HUES64 (cell line): ENCODE measurements around the gene PHLDB2.

Source experiments
- H3K27ac ChIP-seq: 2 replicates; pipeline ENCODE4 v1.7.0; 2013; ENCODE audit warnings: low read depth, low read length, inconsistent platforms
- H3K27me3 ChIP-seq: 2 replicates; pipeline ENCODE4 v1.6.1; 2013; ENCODE audit warnings: mild to moderate bottlenecking, low read length; ENCODE audit not compliant: insufficient read depth
- H3K36me3 ChIP-seq: 2 replicates; pipeline ENCODE4 v1.6.1; 2013; ENCODE audit warnings: mild to moderate bottlenecking, low read length; ENCODE audit not compliant: insufficient read depth
- H3K4me1 ChIP-seq: 2 replicates; pipeline ENCODE4 v1.6.1; 2013; ENCODE audit warnings: mild to moderate bottlenecking, low read length, moderate library complexity; ENCODE audit not compliant: insufficient read depth
- H3K4me3 ChIP-seq: 2 replicates; pipeline ENCODE4 v1.5.1; 2013; ENCODE audit warnings: mild to moderate bottlenecking, low read length, moderate library complexity
- H3K9ac ChIP-seq: 2 replicates; pipeline ENCODE4 v1.6.1; 2013; ENCODE audit warnings: mild to moderate bottlenecking, low read depth, low read length
- H3K9me3 ChIP-seq: 2 replicates; pipeline ENCODE4 v1.6.1; 2013; ENCODE audit warnings: low read depth, low read length; ENCODE audit not compliant: insufficient read depth
- WGBS: fragments of 150-250, 120-280 bp; methylation state at CpG from one replicate; pipeline ENCODE4 v1.1.7; 2013; ENCODE audit warnings: missing lambda C conversion rate; 5-methylcytosine and 5-hydroxymethylcytosine counted together

Gene PHLDB2

DNA sequence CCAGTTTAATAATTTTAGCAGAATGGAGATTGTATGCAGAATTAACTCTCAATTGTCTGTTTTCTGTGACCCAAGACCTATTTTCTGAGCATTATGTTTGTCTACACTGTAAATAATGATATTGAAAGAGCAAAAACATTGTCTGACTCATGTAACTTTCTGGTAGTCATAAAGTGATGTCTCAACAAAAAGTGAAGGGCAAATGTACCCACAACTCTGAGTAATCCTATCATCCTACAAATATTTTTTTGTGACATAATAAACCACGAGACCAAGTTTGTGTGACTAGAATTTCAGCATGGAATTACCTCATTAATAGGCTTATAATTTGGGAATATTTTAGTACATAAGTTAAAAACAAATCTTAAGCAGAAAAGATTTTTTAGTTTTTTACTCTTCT lies 104.4 kb downstream of the PHLDB2 start:
- H3K27me3 ChIP-seq, result peaks cover 14% of the 10 kb centered on the region
- peaks cover 14% of the 10 kb centered on the region for H3K4me1 ChIP-seq
- H3K4me3 ChIP-seq, result no peak overlapping the region
- WGBS, result no CpG with 5 or more reads among the region's 1 CpG
- H3K36me3 ChIP-seq, result peaks cover 13% of the 10 kb centered on the region; the same call in 1 of the 2 replicates
- no peak overlapping the region for H3K9ac ChIP-seq
- H3K9me3 ChIP-seq, result no peaks in the 10 kb centered on the region
- no peak overlapping the region for H3K27ac ChIP-seq

GRCh38 chr3:111965484-111965883 lies 106.4 kb downstream of the PHLDB2 start:
- Histone ChIP-seq H3K36me3 (peaks cover 29% of the 10 kb centered on the region; the same call in 1 of the 2 replicates), H3K9ac (no peak overlapping the region), H3K4me1 (peaks cover 10% of the 10 kb centered on the region)

DNA sequence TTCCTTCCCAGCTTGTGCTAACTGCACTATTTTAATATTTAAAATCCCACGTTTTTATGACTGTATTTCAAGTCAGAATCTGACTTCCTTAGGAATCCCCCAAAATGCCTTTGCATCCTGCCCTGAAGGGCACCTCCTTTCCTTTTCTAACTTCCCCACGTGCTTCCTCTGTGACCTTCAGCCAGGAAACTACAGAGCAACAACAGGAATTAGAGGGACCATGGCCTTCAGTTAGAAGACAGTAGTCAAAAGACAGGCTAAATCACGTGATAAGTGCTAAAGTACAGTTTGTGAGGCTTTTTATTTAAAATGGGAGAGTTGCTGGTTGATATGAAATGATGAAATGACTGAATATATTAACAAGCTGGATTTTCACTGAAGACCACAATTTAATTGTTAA lies 108.0 kb downstream of the PHLDB2 start:
- H3K27me3 ChIP-seq, result no peaks in the 10 kb centered on the region

More at GRCh38 chr3:111965484-111965883, 106.4 kb downstream of the PHLDB2 start:
- WGBS, result 92% methylated on average over 2 of the region's 2 CpGs
- Histone ChIP-seq H3K27ac (no peak overlapping the region), H3K4me3 (no peak overlapping the region), H3K9me3 (no peaks in the 10 kb centered on the region), H3K27me3 (no peaks in the 10 kb centered on the region)

DNA sequence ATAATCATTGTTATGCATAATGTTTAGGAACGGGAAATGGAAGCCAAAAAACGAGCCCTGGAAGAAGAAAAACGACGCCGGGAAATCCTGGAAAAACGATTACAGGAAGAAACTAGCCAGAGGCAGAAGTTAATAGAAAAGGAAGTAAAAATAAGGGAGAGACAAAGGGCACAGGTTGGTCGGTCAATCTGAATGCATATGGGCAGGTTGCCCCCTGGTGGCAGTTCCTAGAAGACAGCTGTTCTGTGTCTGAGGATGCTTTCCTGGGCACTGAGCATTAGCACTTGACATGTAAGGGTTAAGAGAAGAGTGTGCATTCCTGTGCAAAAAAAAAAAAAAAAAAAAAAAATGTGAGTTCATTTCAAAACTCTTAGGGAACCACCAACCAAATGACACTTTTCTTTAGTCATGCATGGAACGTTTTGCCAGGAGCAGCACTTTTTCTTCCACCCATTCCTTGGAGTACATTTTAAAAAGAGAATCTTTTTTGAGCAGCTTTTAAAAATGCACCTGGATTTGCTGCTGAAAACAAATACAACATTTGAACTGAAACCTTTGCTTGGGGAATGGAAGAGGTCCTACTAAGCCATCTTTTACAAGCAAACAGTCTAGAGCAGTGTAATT lies 108.7 kb downstream of the PHLDB2 start:
- Histone ChIP-seq H3K9ac (no peak overlapping the region), H3K36me3 (peaks cover 29% of the 10 kb centered on the region; the same call in 1 of the 2 replicates)

More for the DNA sequence above, 108.0 kb downstream of the PHLDB2 start:
- Histone ChIP-seq H3K4me3 (no peak overlapping the region), H3K4me1 (0 out of 2 replicates have a peak, but pooled peaks cover 2% of the 10 kb centered on the region), H3K9ac (no peak overlapping the region), H3K27ac (no peak overlapping the region), H3K36me3 (peaks cover 29% of the 10 kb centered on the region; the same call in 1 of the 2 replicates), H3K9me3 (no peaks in the 10 kb centered on the region)
- WGBS, result 40% methylated on average over 3 of the region's 3 CpGs

DNA sequence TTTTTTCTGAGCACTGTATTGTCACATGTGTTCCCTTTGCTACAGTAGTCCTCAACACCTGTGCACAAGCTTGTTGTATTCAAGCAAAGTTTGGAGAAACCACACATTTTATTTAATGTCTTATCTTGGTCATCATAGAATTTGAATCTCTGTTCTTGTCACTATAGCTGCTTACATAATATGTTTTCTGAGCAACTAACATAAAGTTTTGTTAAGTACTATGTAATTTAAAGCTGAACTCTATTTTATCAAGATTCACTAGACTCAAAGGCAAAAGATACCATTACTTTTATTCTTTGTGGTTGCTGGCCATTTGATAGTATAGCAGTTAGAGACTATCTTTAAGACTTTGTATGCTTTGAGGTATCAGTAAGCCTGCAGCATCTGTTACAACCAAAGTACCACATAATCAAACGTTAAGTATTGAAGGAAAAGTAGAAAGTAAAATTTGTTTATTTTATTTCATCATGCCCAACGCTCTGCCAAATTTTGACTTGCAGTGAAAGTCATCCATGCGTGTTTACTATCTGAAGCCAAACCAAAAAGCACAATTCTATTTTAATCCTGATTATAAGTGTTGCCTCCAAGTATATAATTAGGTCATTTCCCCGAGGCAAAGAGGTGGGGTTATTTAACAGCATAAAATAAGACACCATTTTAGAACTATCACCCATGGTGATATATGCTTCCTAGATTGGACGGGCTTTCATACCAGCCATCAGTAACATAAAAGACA lies 109.4 kb downstream of the PHLDB2 start:
- H3K36me3 ChIP-seq, result peaks cover 27% of the 10 kb centered on the region; the same call in 1 of the 2 replicates
- no peaks in the 10 kb centered on the region for H3K27me3 ChIP-seq
- WGBS, result 98% methylated on average over 3 of the region's 5 CpGs
- H3K9ac ChIP-seq, result no peak overlapping the region
- no peak overlapping the region for H3K27ac ChIP-seq
- 0 out of 2 replicates have a peak, but pooled peaks cover 2% of the 10 kb centered on the region for H3K4me1 ChIP-seq
- H3K9me3 ChIP-seq, result no peaks in the 10 kb centered on the region
- no peak overlapping the region for H3K4me3 ChIP-seq

More for the DNA sequence above, 108.7 kb downstream of the PHLDB2 start:
- no peak overlapping the region for H3K4me3 ChIP-seq
- no peaks in the 10 kb centered on the region for H3K9me3 ChIP-seq
- H3K27me3 ChIP-seq, result no peaks in the 10 kb centered on the region
- no peak overlapping the region for H3K27ac ChIP-seq
- 0 out of 2 replicates have a peak, but pooled peaks cover 2% of the 10 kb centered on the region for H3K4me1 ChIP-seq
- 26% methylated on average over 8 of the region's 8 CpGs for WGBS

GRCh38 chr3:111970376-111970775 lies 111.3 kb downstream of the PHLDB2 start:
- no peak overlapping the region for H3K9ac ChIP-seq
- no peaks in the 10 kb centered on the region for H3K9me3 ChIP-seq
- peaks cover 30% of the 10 kb centered on the region for H3K36me3 ChIP-seq
- H3K4me3 ChIP-seq, result no peak overlapping the region
- no peaks in the 10 kb centered on the region for H3K27me3 ChIP-seq
- 100% methylated on average over 1 of the region's 3 CpGs for WGBS
- H3K4me1 ChIP-seq, result 0 out of 2 replicates have a peak, but pooled peaks cover 2% of the 10 kb centered on the region
- no peak overlapping the region for H3K27ac ChIP-seq

DNA sequence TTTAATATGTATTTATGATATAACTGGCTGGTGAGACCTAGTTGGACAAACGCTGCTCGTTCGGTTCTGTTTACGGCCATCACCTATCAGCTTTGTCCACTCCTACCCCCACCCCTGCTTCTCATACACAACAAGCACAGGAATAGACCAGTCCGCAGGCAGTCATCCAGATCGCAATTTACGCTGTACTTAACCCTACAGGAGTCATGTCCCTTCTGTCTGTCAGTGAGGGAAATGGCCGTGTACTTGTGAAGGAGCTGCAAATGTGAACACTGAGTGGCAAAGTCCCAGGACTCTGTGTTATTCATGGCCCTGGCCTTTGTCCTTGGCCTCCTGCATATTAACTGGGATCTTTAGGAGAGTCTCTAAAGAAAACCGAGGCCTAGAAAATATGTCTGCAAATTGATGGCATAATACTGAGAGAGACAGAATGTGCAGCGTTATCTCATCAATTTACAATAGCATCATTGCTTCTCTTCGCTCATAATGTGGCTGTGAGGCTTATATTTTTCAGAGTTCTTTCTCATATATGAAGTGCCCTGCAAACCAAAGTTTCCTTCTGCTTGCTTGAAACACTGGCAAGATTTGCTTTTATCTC lies 112.6 kb downstream of the PHLDB2 start:
- Histone ChIP-seq H3K27me3 (no peaks in the 10 kb centered on the region), H3K4me1 (0 out of 2 replicates have a peak, but pooled peaks cover 2% of the 10 kb centered on the region), H3K9ac (no peak overlapping the region), H3K4me3 (no peak overlapping the region), H3K36me3 (peaks cover 30% of the 10 kb centered on the region), H3K9me3 (no peaks in the 10 kb centered on the region), H3K27ac (no peak overlapping the region)
- 88% methylated on average over 11 of the region's 11 CpGs for WGBS

DNA sequence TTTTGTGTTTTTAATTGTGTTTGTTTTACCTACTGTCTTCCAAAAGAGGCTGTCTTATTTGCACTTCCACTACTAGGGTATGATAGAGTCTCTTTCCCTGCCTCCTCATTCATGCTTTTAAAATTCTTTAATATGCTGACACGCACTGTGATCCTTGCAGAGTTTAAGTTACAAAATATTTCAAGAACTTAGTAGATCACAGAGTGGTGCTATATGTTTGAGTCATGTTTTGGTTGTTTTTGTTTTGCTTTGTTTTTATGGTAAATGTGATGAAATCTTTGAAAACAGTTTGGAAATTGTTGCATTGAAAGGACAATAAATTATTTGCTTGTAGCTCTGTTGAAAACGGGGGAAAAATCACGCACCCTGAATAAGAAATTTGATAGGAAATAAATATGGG lies 113.8 kb downstream of the PHLDB2 start:
- peaks cover 30% of the 10 kb centered on the region for H3K36me3 ChIP-seq
- 84% methylated on average over 3 of the region's 3 CpGs for WGBS

GRCh38 chr3:111975131-111975530 lies 116.1 kb downstream of the PHLDB2 start:
- no peaks in the 10 kb centered on the region for H3K9me3 ChIP-seq
- H3K27me3 ChIP-seq, result no peaks in the 10 kb centered on the region
- H3K27ac ChIP-seq, result no peak overlapping the region
- peaks cover 5% of the 10 kb centered on the region for H3K4me1 ChIP-seq
- no peak overlapping the region for H3K9ac ChIP-seq
- WGBS, result 90% methylated on average over 2 of the region's 2 CpGs
- no peak overlapping the region for H3K4me3 ChIP-seq
- peaks cover 11% of the 10 kb centered on the region for H3K36me3 ChIP-seq

More for the DNA sequence above, 113.8 kb downstream of the PHLDB2 start:
- Histone ChIP-seq H3K4me1 (no peaks in the 10 kb centered on the region), H3K9me3 (no peaks in the 10 kb centered on the region), H3K27ac (no peak overlapping the region), H3K9ac (no peak overlapping the region), H3K27me3 (no peaks in the 10 kb centered on the region), H3K4me3 (no peak overlapping the region)

DNA sequence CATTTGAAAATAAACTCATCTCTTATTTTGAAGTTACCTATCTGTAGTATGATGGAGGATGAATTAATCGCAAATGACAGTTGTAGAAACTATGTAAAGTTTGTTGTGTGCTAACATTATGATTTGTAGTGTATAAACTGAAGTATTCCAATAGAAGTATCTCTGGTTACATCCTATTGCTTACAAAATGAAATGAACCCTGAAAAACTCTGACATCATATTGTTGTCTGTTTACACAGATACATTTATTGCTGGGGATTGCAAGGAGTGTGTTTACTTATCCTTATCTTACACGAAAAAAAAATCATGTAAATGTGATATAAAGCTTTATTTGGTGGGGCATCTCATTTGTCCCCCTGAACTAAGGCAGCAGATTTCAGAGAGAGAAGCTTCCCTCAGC lies 117.2 kb downstream of the PHLDB2 start:
- no peak overlapping the region for H3K4me3 ChIP-seq
- 91% methylated on average over 1 of the region's 2 CpGs for WGBS

More for the DNA sequence above, 117.2 kb downstream of the PHLDB2 start:
- Histone ChIP-seq H3K27me3 (no peaks in the 10 kb centered on the region), H3K36me3 (peaks cover 9% of the 10 kb centered on the region), H3K4me1 (peaks cover 7% of the 10 kb centered on the region), H3K27ac (no peak overlapping the region), H3K9me3 (no peaks in the 10 kb centered on the region), H3K9ac (no peak overlapping the region)
